NCI-H524 treated with DMSO at 0.1 percent for 48 hours (cell line): ENCODE measurements around the gene PRKCA.
"Not testable (repeated sequence)": the region's sequence is repeated elsewhere in the genome, so short reads cannot be mapped to it uniquely, and the experiment has no call there.

Experiments
- DNase-seq: peaks from one replicate; lab custom pipeline; 2025; lab: John Stamatoyannopoulos, UW

The PRKCA gene

GRCh38 chr17:66715745-66716156, 413.3 kb downstream of the PRKCA start:
- DNase-seq = peak; percentile 42

GRCh38 chr17:66716236-66717026, 414.0 kb downstream of the PRKCA start:
- DNase-seq = no peak

- DNase-seq = no peak
These were observed 415.2 kb downstream of the PRKCA start for GRCh38 chr17:66717641-66718058.

GRCh38 chr17:66720027-66720426, 417.6 kb downstream of the PRKCA start:
- no peak for DNase-seq

- DNase-seq = no peak
These were observed 418.2 kb downstream of the PRKCA start for GRCh38 chr17:66720567-66720966.

- no peak for DNase-seq
These were observed 419.9 kb downstream of the PRKCA start for GRCh38 chr17:66722341-66722740.

- DNase-seq = no peak
These were observed 422.3 kb downstream of the PRKCA start for GRCh38 chr17:66724581-66725341.

GRCh38 chr17:66725438-66725837, 423.0 kb downstream of the PRKCA start:
- DNase-seq = not testable (repeated sequence)

GRCh38 chr17:66725956-66726355, 423.5 kb downstream of the PRKCA start:
- DNase-seq = no peak

- no peak for DNase-seq
These were observed 424.0 kb downstream of the PRKCA start for GRCh38 chr17:66726371-66726770.

- no peak for DNase-seq
These were observed 424.4 kb downstream of the PRKCA start for GRCh38 chr17:66726846-66727245.

- peak; percentile 24 for DNase-seq
These were observed 425.5 kb downstream of the PRKCA start for GRCh38 chr17:66727634-66728570.

- DNase-seq = no peak
These were observed 428.1 kb downstream of the PRKCA start for GRCh38 chr17:66730461-66730923.

- DNase-seq = no peak
These were observed 431.3 kb downstream of the PRKCA start for GRCh38 chr17:66733759-66734158.

GRCh38 chr17:66734186-66734943, 432.0 kb downstream of the PRKCA start:
- no peak for DNase-seq

GRCh38 chr17:66737524-66737923, 435.1 kb downstream of the PRKCA start:
- DNase-seq = no peak

GRCh38 chr17:66738301-66738700, 435.9 kb downstream of the PRKCA start:
- DNase-seq = no peak

- DNase-seq = no peak
These were observed 437.1 kb downstream of the PRKCA start for GRCh38 chr17:66739553-66739952.

GRCh38 chr17:66740226-66740625, 437.8 kb downstream of the PRKCA start:
- no peak for DNase-seq

- no peak for DNase-seq
These were observed 441.1 kb downstream of the PRKCA start for GRCh38 chr17:66743511-66743910.

- no peak for DNase-seq
These were observed 444.3 kb downstream of the PRKCA start for GRCh38 chr17:66746736-66747135.
